BLaER1 (cell line): ENCODE measurements around the gene SLCO1C1.
"Not testable (repeated sequence)": the region's sequence is repeated elsewhere in the genome, so short reads cannot be mapped to it uniquely, and the experiment has no call there.

Source experiments
- H3K27ac ChIP-seq: shearing (Covaris generic); formaldehyde crosslinking; 2 replicates; pipeline ENCODE4 v1.8.1; 2022
- H3K27me3 ChIP-seq: shearing (Covaris generic); formaldehyde crosslinking; 2 replicates; pipeline ENCODE4 v1.8.1; 2022
- H3K36me3 ChIP-seq: shearing (Covaris generic); formaldehyde crosslinking; 2 replicates; pipeline ENCODE4 v1.8.1; 2022
- H3K4me1 ChIP-seq: shearing (Covaris generic); formaldehyde crosslinking; 2 replicates; pipeline ENCODE4 v1.8.1; 2022
- H3K4me2 ChIP-seq: shearing (Covaris generic); formaldehyde crosslinking; 2 replicates; pipeline ENCODE4 v1.8.1; 2022
- H3K4me3 ChIP-seq: shearing (Covaris generic); formaldehyde crosslinking; 2 replicates; pipeline ENCODE4 v1.8.1; 2022
- H3K9ac ChIP-seq: shearing (Covaris generic); formaldehyde crosslinking; 2 replicates; pipeline ENCODE4 v1.8.1; 2022
- H3K9me3 ChIP-seq: shearing (Covaris generic); formaldehyde crosslinking; 2 replicates; pipeline ENCODE4 v1.8.1; 2022
- H4K20me1 ChIP-seq: shearing (Covaris generic); formaldehyde crosslinking; 2 replicates; pipeline ENCODE4 v1.8.1; 2022
- Cebpa-rat ChIP-seq: shearing (Covaris generic); IDR thresholded peaks from 2 replicates; pipeline ENCODE4 v1.8.1; 2022

The SLCO1C1 gene

DNA sequence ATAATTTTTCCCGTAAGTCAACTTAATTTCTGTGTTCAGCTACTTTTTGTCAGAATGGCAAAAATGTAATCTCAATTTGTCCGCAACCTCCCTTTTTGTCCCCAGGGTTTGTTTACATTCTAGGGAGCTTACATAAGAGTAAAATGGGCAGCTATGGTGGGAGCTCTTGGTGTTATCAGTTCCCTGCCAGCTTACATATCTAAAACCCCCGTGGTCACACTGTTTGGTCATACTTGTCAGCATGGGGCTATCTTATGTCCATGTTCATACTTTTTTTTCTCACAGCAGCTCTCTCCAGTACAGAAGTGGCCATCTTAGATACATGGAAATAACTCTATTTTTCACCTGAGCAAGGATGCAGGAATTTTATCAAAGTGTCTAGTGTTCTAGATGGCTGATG lies 16.7 kb downstream of the SLCO1C1 start:
- TF ChIP-seq Cebpa-rat = no peak
- H3K9ac ChIP-seq = no peak overlapping the region
- H3K27me3 ChIP-seq = no peaks in the 10 kb centered on the region

DNA sequence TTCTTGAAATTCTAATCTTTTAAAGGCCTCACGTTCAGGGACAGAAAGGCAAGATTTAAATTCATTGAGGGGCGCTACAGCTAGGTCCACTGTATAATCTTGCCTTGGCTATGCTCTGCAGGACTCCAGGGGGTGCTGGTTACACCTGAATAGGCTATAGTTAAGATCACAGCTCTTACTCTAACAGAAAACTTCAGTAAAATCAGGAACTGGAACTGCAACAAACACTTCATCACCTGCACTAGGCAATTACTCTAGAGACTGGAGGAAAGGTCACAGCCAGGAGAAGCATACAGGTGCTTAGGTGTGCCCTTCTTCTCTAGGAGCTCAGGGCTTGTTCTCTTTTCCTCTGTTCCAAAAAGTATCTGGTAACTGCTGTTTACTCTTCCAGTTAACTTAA lies 20.9 kb downstream of the SLCO1C1 start:
- no peaks in the 10 kb centered on the region for H3K36me3 ChIP-seq
- no peaks in the 10 kb centered on the region for H3K27me3 ChIP-seq
- H3K27ac ChIP-seq = no peak overlapping the region

More for the DNA sequence above, 16.7 kb downstream of the SLCO1C1 start:
- H4K20me1 ChIP-seq = no peaks in the 10 kb centered on the region
- H3K4me2 ChIP-seq = no peak overlapping the region
- H3K4me3 ChIP-seq = no peak overlapping the region
- no peaks in the 10 kb centered on the region for H3K36me3 ChIP-seq
- no peaks in the 10 kb centered on the region for H3K9me3 ChIP-seq
- H3K27ac ChIP-seq = no peak overlapping the region
- H3K4me1 ChIP-seq = no peaks in the 10 kb centered on the region

DNA sequence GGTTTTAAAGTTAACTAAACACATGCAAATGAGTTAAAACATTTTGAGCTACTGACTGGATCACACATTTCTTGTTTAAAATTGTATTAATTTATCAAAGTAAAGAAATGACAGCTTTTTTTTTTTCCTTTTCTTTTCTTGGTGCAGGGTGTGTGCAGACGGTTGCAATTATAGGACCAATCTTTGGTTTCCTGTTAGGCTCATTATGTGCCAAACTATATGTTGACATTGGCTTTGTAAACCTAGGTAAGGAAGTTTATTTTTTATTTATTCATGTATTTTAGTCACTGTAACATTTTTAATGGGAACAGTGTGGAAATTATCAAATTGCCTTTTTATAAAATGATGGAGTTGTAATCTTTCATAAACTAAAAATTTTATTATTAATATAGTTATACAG lies 21.9 kb downstream of the SLCO1C1 start:
- TF ChIP-seq Cebpa-rat = no peak
- H3K9me3 ChIP-seq = no peaks in the 10 kb centered on the region
- no peak overlapping the region for H3K4me2 ChIP-seq
- no peaks in the 10 kb centered on the region for H3K36me3 ChIP-seq
- H3K27ac ChIP-seq = no peak overlapping the region
- H4K20me1 ChIP-seq = no peaks in the 10 kb centered on the region
- no peak overlapping the region for H3K4me3 ChIP-seq
- peaks cover 4% of the 10 kb centered on the region; the same call in 1 of the 2 replicates for H3K4me1 ChIP-seq
- no peaks in the 10 kb centered on the region for H3K27me3 ChIP-seq
- H3K9ac ChIP-seq = no peak overlapping the region

More for the DNA sequence above, 20.9 kb downstream of the SLCO1C1 start:
- Histone ChIP-seq H4K20me1 (no peaks in the 10 kb centered on the region), H3K4me3 (no peak overlapping the region), H3K9ac (no peak overlapping the region), H3K4me1 (no peaks in the 10 kb centered on the region), H3K4me2 (no peak overlapping the region), H3K9me3 (no peaks in the 10 kb centered on the region)
- no peak for TF ChIP-seq Cebpa-rat

DNA sequence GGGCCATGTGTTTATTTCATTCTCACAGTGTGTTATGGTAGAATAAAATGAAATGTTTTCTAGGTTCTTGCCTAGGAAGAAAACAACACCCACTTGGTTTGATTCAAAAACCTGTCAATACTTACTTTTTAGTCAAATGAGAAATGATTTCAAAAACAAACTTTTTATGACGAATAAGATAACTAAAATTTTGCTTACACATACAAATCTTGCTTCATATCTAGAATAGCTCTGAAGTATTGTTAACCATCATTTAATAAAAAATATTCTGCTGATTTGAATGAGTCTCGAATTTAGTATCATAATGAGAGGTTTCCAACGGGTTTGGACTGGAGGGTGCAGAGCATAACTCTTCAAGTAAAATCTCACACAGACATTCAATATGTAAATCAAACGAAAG lies 23.2 kb downstream of the SLCO1C1 start:
- Histone ChIP-seq H3K4me1 (peaks cover 7% of the 10 kb centered on the region; the same call in 1 of the 2 replicates), H4K20me1 (no peaks in the 10 kb centered on the region), H3K9ac (no peak overlapping the region), H3K36me3 (no peaks in the 10 kb centered on the region), H3K4me3 (no peak overlapping the region), H3K27ac (no peak overlapping the region), H3K27me3 (no peaks in the 10 kb centered on the region), H3K4me2 (no peak overlapping the region), H3K9me3 (no peaks in the 10 kb centered on the region)
- no peak for TF ChIP-seq Cebpa-rat

DNA sequence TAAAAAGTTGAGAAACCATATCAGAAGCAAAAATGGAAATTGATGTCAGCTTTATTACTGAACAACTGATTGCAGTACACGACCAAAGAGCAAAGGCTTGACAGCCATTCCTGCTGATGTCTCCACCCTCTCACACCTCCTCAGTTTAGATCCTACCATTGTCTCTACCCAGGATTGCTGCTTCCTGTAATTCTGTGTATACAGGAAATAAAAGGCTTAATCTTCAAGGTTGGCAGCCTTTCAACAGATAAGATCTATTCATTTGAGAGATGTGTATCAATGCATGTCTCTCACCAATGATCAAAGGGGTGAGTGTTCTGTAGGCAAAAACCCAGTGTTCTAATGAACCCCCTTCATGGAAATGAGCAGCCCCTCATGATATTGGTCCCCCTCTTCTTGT lies 27.0 kb downstream of the SLCO1C1 start:
- TF ChIP-seq Cebpa-rat = no peak
- Histone ChIP-seq H3K27ac (no peak overlapping the region), H3K4me2 (no peak overlapping the region), H3K4me1 (peaks cover 7% of the 10 kb centered on the region; the same call in 1 of the 2 replicates), H3K4me3 (no peak overlapping the region), H3K36me3 (no peaks in the 10 kb centered on the region), H3K27me3 (no peaks in the 10 kb centered on the region), H3K9me3 (no peaks in the 10 kb centered on the region), H3K9ac (no peak overlapping the region), H4K20me1 (no peaks in the 10 kb centered on the region)

DNA sequence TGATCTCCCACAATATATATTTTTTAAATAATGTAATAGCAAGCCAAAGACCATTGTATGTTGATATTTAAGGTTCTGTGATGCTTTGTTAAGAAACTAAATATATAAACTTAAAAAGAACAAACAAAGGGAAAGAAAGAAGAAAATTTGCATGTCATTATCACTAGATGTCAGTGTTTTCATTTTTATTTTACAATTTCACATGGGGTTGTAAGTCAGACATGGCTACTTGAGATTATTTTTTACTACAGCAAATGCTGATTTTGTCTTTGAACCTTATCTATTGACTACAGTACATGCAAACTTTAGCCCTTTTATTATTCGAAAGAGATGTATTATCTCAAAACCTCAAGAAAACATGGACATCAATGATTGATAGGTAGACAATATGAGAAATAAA lies 36.1 kb downstream of the SLCO1C1 start:
- Histone ChIP-seq H3K9me3 (no peaks in the 10 kb centered on the region), H3K36me3 (no peaks in the 10 kb centered on the region), H3K9ac (no peak overlapping the region), H3K4me1 (no peaks in the 10 kb centered on the region), H3K4me3 (no peak overlapping the region), H3K4me2 (no peak overlapping the region), H3K27me3 (no peaks in the 10 kb centered on the region), H4K20me1 (no peaks in the 10 kb centered on the region), H3K27ac (no peak overlapping the region)
- no peak for TF ChIP-seq Cebpa-rat

DNA sequence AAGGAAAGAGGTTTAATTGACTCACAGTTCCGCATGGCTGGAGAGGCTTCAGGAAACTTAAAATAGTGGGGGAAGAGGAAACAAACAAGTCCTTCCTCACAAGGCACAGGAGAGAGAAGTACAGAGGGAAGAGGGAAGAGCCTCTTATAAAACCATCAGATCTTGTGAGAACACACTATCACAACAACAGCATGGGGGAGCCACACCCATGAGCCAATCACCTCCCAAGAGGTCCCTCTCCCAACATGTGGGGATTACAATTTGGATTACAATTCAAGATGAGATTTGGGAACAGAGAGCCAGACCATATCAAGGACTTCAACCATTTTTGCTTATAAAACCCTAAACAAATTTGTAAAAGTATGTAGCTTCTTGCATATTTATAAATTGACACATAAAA lies 45.8 kb downstream of the SLCO1C1 start:
- 0 out of 2 replicates have a peak, but pooled peaks cover 3% of the 10 kb centered on the region for H3K4me1 ChIP-seq
- H3K9ac ChIP-seq = no peak overlapping the region
- 0 out of 2 replicates have a peak, but pooled peaks cover 4% of the 10 kb centered on the region for H3K9me3 ChIP-seq
- no peak overlapping the region for H3K4me2 ChIP-seq
- H3K27me3 ChIP-seq = no peaks in the 10 kb centered on the region
- TF ChIP-seq Cebpa-rat = no peak
- H3K4me3 ChIP-seq = no peak overlapping the region
- H3K36me3 ChIP-seq = no peaks in the 10 kb centered on the region
- H4K20me1 ChIP-seq = no peaks in the 10 kb centered on the region
- H3K27ac ChIP-seq = no peak overlapping the region

DNA sequence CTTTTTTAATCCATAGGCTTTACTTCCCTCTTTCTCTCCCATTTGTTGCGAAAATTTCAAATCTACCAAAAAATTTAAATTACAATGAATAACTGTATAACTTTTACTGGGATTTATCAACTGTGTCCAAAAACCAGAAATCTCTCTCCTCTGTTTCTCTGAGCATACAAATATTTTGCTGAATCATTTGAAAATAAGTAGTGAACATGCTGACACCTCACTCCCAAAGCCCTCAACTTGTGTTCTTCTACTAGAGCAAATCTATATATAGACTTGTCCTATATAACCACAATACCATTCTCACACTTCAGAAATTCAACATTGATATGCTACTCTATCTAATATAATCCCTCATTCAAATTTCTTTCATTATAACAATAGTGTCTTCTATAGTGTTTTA lies 53.1 kb downstream of the SLCO1C1 start:
- H3K4me2 ChIP-seq = no peak overlapping the region
- no peak overlapping the region for H3K27ac ChIP-seq

DNA sequence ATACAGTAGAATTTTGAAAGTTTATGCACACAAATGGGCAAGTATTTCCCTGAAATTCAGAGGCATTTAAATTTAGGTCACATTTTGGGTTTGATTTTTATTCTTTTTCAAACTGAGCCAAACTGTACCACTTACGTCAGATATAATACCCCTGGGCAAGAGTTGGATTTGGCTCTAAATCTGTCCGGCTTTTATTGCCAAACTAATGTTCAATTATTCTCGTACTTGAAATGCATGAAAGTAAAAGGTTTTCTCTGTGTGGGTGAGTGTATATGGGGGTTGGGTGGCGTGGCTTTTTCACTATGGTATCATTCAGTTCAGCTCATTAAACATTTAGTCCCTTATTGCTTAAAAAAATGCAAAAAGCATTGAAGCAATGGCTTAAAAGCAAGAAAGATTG lies 55.9 kb downstream of the SLCO1C1 start:
- Histone ChIP-seq H3K9me3 (no peaks in the 10 kb centered on the region), H3K27ac (no peak overlapping the region), H3K9ac (no peak overlapping the region), H3K4me1 (no peaks in the 10 kb centered on the region), H4K20me1 (no peaks in the 10 kb centered on the region), H3K36me3 (no peaks in the 10 kb centered on the region), H3K4me2 (no peak overlapping the region), H3K27me3 (no peaks in the 10 kb centered on the region), H3K4me3 (no peak overlapping the region)
- no peak for TF ChIP-seq Cebpa-rat

More for the DNA sequence above, 53.1 kb downstream of the SLCO1C1 start:
- Histone ChIP-seq H3K4me1 (no peaks in the 10 kb centered on the region), H3K36me3 (no peaks in the 10 kb centered on the region), H3K4me3 (no peak overlapping the region), H3K9ac (no peak overlapping the region), H3K9me3 (no peaks in the 10 kb centered on the region), H4K20me1 (no peaks in the 10 kb centered on the region), H3K27me3 (no peaks in the 10 kb centered on the region)
- TF ChIP-seq Cebpa-rat = no peak

DNA sequence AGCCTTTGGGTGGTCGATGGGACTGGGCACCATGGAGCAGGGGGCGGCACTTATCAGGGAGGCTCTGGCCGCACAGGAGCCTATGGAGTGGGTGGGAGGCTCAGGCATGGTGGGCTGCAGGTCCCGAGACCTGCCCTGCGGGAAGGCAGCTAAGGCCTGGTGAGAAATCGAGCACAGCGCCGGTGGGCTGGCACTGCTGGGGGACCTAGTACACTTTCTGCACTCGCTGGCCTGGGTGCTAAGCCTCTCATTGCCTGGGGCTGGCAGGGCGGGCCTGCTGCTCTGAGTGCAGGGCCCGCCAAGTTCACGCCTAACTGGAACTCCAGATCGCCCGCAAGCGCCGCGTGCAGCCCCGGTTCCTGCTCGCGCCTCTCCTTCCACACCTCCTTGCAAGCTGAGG lies 82.3 kb downstream of the SLCO1C1 start:
- Histone ChIP-seq H3K9me3 (no peaks in the 10 kb centered on the region), H3K36me3 (no peaks in the 10 kb centered on the region), H3K9ac (no peak overlapping the region), H4K20me1 (no peaks in the 10 kb centered on the region), H3K4me3 (no peak overlapping the region), H3K4me2 (no peak overlapping the region), H3K27me3 (no peaks in the 10 kb centered on the region), H3K27ac (no peak overlapping the region), H3K4me1 (no peaks in the 10 kb centered on the region)
- TF ChIP-seq Cebpa-rat = no peak

DNA sequence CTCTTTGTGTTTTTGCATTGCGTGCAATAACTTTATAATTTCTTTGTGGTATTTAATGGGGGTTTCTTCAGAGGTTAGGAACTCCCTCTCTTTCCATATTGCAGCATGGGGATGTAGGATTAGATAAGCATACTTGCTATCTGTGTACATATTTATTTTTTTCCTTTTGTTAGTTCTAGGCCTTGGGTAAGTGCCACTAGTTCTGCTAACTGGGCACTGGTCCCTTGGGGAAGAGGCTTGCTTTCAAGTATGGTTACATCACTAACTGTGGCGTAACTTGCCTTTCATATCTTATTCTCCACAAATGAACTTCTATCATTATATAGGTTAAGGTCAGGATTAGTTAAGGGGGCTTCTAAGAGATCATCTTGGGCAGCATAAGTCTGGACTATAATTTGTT lies 83.8 kb downstream of the SLCO1C1 start:
- Histone ChIP-seq H3K36me3 (no peaks in the 10 kb centered on the region), H3K4me3 (no peak overlapping the region), H3K27me3 (no peaks in the 10 kb centered on the region), H4K20me1 (no peaks in the 10 kb centered on the region), H3K9ac (no peak overlapping the region), H3K4me1 (no peaks in the 10 kb centered on the region), H3K27ac (no peak overlapping the region), H3K9me3 (no peaks in the 10 kb centered on the region), H3K4me2 (no peak overlapping the region)
- TF ChIP-seq Cebpa-rat = no peak

DNA sequence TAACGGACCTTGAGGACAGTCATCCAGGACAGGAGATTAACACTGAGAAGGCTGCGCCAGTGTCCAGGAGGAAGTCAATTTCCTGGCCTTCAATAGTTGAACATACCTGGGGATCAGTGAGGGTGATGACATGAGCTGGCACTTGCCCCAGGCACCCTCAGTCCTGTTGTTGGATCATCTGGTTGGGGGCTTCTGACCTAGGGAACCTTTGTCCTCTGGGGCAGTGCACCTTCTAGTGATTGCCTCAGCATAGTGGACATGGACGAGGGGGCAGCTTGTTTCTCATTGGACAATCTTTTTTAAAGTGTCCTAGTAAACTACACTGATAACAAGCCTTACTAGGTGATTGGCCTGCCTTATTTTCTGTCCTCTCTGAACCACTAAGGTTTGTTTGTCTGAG lies 84.8 kb downstream of the SLCO1C1 start:
- not testable (repeated sequence) for H3K27ac ChIP-seq, H3K9ac ChIP-seq, H3K9me3 ChIP-seq, H3K36me3 ChIP-seq, H3K4me2 ChIP-seq, H3K4me3 ChIP-seq, H4K20me1 ChIP-seq, H3K27me3 ChIP-seq, H3K4me1 ChIP-seq

DNA sequence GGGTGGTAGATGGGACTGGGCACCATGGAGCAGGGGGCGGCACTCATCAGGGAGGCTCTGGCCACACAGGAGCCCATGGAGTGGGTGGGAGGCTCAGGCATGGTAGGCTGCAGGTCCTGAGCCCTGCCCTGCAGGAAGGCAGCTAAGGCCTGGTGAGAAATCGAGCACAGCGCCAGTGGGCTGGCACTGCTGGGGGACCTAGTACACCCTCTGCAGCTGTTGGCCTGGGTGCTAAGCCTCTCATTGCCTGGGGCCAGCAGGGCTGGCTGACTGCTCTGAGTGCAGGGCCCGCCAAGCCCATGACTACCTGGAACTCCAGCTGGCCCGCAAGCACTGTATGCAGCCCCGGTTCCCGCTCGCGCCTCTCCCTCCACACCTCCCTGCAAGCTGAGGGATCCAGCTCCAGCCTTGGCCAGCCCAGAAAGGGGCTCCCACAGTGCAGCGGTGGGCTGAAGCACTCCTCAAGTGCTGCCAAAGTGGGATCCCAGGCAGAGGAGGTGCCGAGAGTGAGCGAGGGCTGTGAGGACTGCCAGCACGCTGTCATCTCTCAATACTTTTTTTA lies 88.7 kb downstream of the SLCO1C1 start:
- not testable (repeated sequence) for H3K4me1 ChIP-seq, H3K4me3 ChIP-seq, H3K4me2 ChIP-seq, H3K9me3 ChIP-seq, H4K20me1 ChIP-seq, H3K27me3 ChIP-seq, H3K36me3 ChIP-seq, H3K27ac ChIP-seq, H3K9ac ChIP-seq
